GM18526 (cell line): ENCODE data around the gene CFAP77.
A peak's percentile ranks its signal among the peaks of the same experiment; 100 is the strongest.

Experiments
- POLR2A ChIP-seq: IDR thresholded peaks from 3 replicates; pipeline ENCODE4 v1.6.1; 2011; ENCODE audit not compliant: insufficient read length; ENCODE audit errors: extremely low read depth

Gene CFAP77

GRCh38 chr9:132409828-132410528, at the start of gene CFAP77:
Gene CFAP77, plus strand, starts transcription at chr9:132410211. Its CDS starts 61 bp downstream, at chr9:132410272.
- no peak for TF ChIP-seq POLR2A

GRCh38 chr9:132364068-132364467, 45.9 kb upstream of the CFAP77 start:
- TF ChIP-seq POLR2A = no peak

GRCh38 chr9:132365986-132366385, 44.0 kb upstream of the CFAP77 start:
- no peak for TF ChIP-seq POLR2A

DNA sequence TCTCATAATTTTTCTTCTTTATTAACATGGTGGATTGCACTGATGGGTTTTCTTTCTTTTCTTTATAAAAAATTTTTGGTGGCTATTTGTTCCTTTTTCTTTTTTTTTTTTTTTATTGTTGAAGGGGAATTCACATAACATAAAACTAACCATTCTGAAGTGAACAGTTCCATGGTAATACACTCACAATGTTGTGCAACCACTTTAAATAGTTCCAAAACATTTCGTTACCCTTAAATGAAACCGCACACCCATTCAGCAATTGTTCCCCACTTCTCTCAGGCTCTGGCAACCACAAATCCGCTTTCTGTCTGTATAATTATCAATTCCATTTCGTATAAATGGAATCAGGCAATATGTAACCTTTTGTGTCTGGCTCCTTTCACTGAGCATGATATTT, 43.5 kb upstream of the CFAP77 start:
- no peak for TF ChIP-seq POLR2A

- TF ChIP-seq POLR2A = no peak
Measured at GRCh38 chr9:132367613-132368313, 42.2 kb upstream of the CFAP77 start.

- TF ChIP-seq POLR2A = no peak
Measured at GRCh38 chr9:132369421-132369820, 40.6 kb upstream of the CFAP77 start.

GRCh38 chr9:132370592-132370991, 39.4 kb upstream of the CFAP77 start:
- TF ChIP-seq POLR2A = no peak

GRCh38 chr9:132372177-132373095, 37.6 kb upstream of the CFAP77 start:
- no peak for TF ChIP-seq POLR2A

DNA sequence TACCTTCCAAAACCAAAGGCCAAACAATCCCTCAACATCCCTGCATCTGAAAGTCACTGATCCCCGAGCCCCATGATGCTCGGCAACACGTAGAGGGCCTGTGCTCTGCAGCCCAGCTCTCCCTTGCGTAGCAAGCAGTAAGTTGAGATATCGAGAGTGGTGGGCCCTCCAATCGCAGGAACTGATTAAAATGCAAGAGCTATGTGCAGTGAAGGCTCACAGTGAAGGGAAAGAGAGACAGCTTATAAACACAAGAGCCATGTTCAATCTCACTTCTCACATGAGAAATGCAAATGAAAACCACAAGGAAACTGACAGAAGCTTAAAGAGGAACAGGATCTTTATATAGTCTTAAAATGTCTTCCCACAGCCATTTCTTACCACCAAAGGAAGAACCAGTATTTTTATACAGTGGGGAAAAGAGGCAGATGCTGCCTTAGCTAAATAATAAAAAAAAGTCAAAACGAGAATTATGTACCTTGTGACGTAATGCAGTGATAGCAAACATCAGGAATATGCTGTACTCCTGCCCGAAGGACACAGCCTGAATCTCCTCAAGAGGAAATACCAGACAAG, 28.0 kb upstream of the CFAP77 start:
- TF ChIP-seq POLR2A = peak; percentile 36

DNA sequence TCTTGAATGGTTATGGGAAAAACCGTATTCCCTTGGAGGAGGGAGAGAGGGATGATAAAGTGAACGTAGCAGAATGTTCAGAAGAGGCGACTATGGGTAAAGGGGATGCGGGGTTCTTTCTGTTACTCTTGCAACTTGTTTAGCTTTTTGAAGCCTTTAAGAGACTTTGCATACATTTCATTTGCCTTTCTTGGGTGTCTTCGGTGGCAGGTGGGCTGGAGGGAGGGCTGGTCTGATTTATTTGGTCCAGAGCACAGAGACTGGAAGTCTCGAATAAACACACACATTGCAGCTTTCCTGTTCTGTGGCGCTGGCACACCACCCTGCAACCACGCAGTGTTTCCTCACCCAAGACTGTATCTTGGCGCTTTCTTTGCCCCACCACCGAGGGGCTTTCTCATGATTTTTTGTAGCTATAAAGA, 26.5 kb upstream of the CFAP77 start:
- TF ChIP-seq POLR2A = no peak

DNA sequence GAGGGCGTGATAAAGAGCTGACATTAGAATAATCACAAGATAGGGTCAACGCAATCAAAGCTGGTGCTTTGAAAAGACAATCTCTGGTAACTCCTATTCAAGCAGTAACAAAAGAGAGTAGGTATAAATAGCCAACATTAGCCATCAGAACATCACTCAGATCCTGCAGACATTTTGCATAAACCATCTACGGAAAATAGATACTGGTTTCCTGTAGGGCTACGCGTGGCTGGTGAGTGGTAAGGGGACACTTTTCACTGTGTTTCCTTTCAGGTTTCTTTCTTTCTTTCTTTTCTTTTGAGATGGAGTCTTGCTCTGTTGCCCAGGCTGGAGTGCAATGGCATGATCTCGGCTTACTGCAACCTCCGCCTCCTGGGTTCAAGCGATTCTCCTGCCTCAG, 25.6 kb upstream of the CFAP77 start:
- no peak for TF ChIP-seq POLR2A

DNA sequence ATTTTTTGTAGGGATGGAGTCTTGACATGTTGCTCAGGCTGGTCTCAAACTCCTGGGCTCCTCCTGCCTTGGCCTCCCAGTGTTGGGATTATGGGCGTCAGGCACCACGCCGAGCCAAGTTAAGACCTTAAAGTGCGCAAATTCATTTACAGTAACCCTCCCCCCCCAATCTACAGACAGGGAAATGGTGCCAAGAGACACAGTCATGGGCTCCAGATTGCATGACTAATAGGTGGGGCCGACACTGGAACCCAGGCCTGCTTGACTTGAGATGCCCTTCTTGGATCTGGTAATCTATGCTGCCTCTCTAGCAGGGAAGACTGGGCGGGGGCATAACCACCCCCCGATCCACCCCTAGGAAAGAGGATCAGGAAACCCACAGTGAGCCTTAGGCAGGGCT, 22.9 kb upstream of the CFAP77 start:
- TF ChIP-seq POLR2A = no peak

GRCh38 chr9:132390966-132391365, 19.0 kb upstream of the CFAP77 start:
- no peak for TF ChIP-seq POLR2A

DNA sequence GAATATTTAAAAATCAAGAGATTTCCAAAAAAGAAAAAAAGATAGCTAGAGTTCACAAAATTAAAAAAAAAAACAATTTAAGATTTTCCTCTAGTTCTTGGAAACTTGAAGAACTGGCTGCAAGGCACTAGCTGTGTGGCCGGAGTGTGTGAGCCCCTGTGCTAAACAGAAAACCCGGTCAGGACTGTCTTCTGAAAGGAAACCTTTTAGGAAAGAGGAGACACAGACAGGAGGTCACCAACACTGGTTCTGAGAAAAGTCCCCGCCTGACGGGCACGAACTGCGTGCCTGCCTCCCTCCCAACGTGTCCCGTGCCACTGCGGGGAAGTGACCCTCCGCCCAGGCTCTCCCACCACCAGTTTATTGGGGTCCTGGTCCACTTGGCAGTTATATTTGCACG, 18.6 kb upstream of the CFAP77 start:
- TF ChIP-seq POLR2A = no peak

- TF ChIP-seq POLR2A = no peak
Measured at GRCh38 chr9:132395560-132395959, 14.5 kb upstream of the CFAP77 start.
